HepG2 (cell line): ENCODE data around the gene TTC23L. TPM values are rescaled to one million over a fixed set of nuclear protein-coding genes. Genes with fewer than 3 reads are reported as not detected.

Source experiments
- ATAC-seq: fragments of 200-7000 bp; cut with Tn5 transposase; 3 replicates; pipeline ENCODE4 v1.9.1; 2020; ENCODE audit warnings: mild to moderate bottlenecking, moderate library complexity
- BruUV-seq: library from RNA; stranded (reverse); fragments of 400-500 nt; replicated peaks from 2 replicates; lab custom pipeline; 2021; lab: Mats Ljungman, UMichigan
- CTCF ChIA-PET: fragments of 300-600 bp; formaldehyde crosslinking; extraction: SDS; loops from one replicate; lab custom pipeline; 2021; ENCODE audit warnings: low total read pairs, inconsistent platforms, low intra/inter-chr PET ratio; lab: Yijun Ruan, JAX
- POLR2A ChIA-PET: fragments of 350-600 bp; sonication (Branson Sonifier 250); formaldehyde crosslinking; loops from one replicate; lab custom pipeline; 2020; ENCODE audit warnings: antibody characterized with exemption, inconsistent platforms; lab: Yijun Ruan, JAX
- DNase-seq: peaks from one replicate; pipeline ENCODE4 v3.0.0-alpha.2; 2015; ENCODE audit warnings: low spot score
- FAIRE-seq: peaks from 3 replicates; lab custom pipeline; 2011; peaks lifted over from hg19 to GRCh38; lab: Jason Lieb, UNC
- H2AFZ ChIP-seq: one replicate; pipeline ENCODE4 v1.6.1; 2011; ENCODE audit warnings: low read length, inconsistent platforms
- H3K27ac ChIP-seq: fragments of 300-600 bp; 3 replicates; pipeline ENCODE4 v1.8.0; 2011; ENCODE audit warnings: mixed run types, mild to moderate bottlenecking, mixed read lengths, low read length, inconsistent platforms; ENCODE audit not compliant: insufficient read depth; ENCODE audit errors: extremely low read length
- H3K27me3 ChIP-seq, 2 experiments: fragments of 200-600 bp in 1 of 2; 2 replicates in 1 of 2; 3 replicates in 1 of 2; pipeline versions ENCODE4 v1.6.0 to v1.8.0; 2011; ENCODE audit warnings: low read length in 2 of 2, mild to moderate bottlenecking in 2 of 2, moderate library complexity in 2 of 2, inconsistent platforms in 1 of 2; ENCODE audit not compliant: insufficient read depth in 2 of 2, control insufficient read depth in 1 of 2
- H3K36me3 ChIP-seq, 2 experiments: fragments of 200-600 bp in 1 of 2; replicated peaks in 1 of 2; 2 replicates in 1 of 2; 3 replicates in 1 of 2; pipeline versions ENCODE4 v1.5.1 to v1.8.0; 2011; ENCODE audit warnings: low read length in 2 of 2, inconsistent platforms in 1 of 2; ENCODE audit not compliant: insufficient read depth in 2 of 2, control insufficient read depth in 1 of 2
- H3K4me1 ChIP-seq: 2 replicates; pipeline ENCODE4 v1.5.1; 2012; ENCODE audit warnings: low read length, inconsistent platforms; ENCODE audit not compliant: insufficient read depth
- H3K4me2 ChIP-seq: 2 replicates; pipeline ENCODE4 v1.6.0; 2011; ENCODE audit warnings: low read depth, low read length, inconsistent platforms
- H3K4me3 ChIP-seq, 3 experiments: fragments of 200-600 bp in 1 of 3; sonication (generic), shearing (Covaris generic) in 1 of 3; replicated peaks in 1 of 3; 2 replicates each; pipeline ENCODE4 v1.5.1; 2011 to 2016; ENCODE audit warnings: low read length in 3 of 3, inconsistent platforms in 2 of 3, low read depth in 2 of 3, mild to moderate bottlenecking in 2 of 3, control low read depth in 1 of 3, mixed read lengths in 1 of 3; ENCODE audit not compliant: insufficient read depth in 1 of 3
- H3K79me2 ChIP-seq: one replicate; pipeline ENCODE4 v1.6.1; 2011; ENCODE audit warnings: low read length, inconsistent platforms; ENCODE audit not compliant: insufficient read depth
- H3K9ac ChIP-seq: 2 replicates; pipeline ENCODE4 v1.6.0; 2011; ENCODE audit warnings: mild to moderate bottlenecking, low read depth, low read length, inconsistent platforms; ENCODE audit not compliant: insufficient read depth
- H3K9me3 ChIP-seq: 2 replicates; pipeline ENCODE4 v1.5.1; 2012; ENCODE audit warnings: mild to moderate bottlenecking, low read length
- H4K20me1 ChIP-seq: 2 replicates; pipeline ENCODE4 v1.6.0; 2011; ENCODE audit warnings: inconsistent platforms, mild to moderate bottlenecking, low read length, moderate library complexity; ENCODE audit not compliant: insufficient read depth
- ARID2 ChIP-seq: sonication (generic); formaldehyde crosslinking; IDR thresholded peaks from 2 replicates; pipeline ENCODE4 v1.8.1; 2022; ENCODE audit warnings: mild to moderate bottlenecking, missing genetic modification reagents, borderline replicate concordance
- BCL6 ChIP-seq: IDR thresholded peaks from 2 replicates; pipeline ENCODE4 v1.6.1; 2016; ENCODE audit warnings: missing genetic modification reagents, missing compliant biosample characterization
- EP300 ChIP-seq, 3 experiments: sonication (generic) in 1 of 3; formaldehyde crosslinking in 1 of 3; IDR thresholded peaks; 2 replicates each; pipeline versions ENCODE4 v1.5.1 to v1.6.1; 2011 to 2020; ENCODE audit warnings: low read depth in 2 of 3, low read length in 2 of 3, borderline replicate concordance in 1 of 3, improper control_type of control experiment in 1 of 3, mild to moderate bottlenecking in 1 of 3, missing genetic modification reagents in 1 of 3, moderate library complexity in 1 of 3
- KLF11 ChIP-seq: IDR thresholded peaks from 2 replicates; pipeline ENCODE4 v1.6.1; 2016; ENCODE audit warnings: missing compliant biosample characterization
- POLR2G ChIP-seq: fragments of 200-400 bp; formaldehyde crosslinking; IDR thresholded peaks from 2 replicates; pipeline ENCODE4 v1.6.1; 2018; ENCODE audit warnings: mild to moderate bottlenecking, low read depth, low read length, moderate library complexity
- RBM39 ChIP-seq: fragments of 200-400 bp; formaldehyde crosslinking; IDR thresholded peaks from one replicate; pipeline ENCODE4 v1.6.1; 2018; ENCODE audit warnings: antibody characterized with exemption, mild to moderate bottlenecking, low read depth, low read length; ENCODE audit not compliant: poor library complexity, severe bottlenecking
- SRSF1 ChIP-seq: fragments of 200-400 bp; formaldehyde crosslinking; optimal IDR thresholded peaks from 2 replicates; pipeline ENCODE3; 2017; ENCODE audit warnings: mild to moderate bottlenecking, low read depth, low read length, moderate library complexity
- TBX2 ChIP-seq: sonication (generic); formaldehyde crosslinking; IDR thresholded peaks from 2 replicates; pipeline ENCODE4 v1.5.0; 2020; ENCODE audit warnings: missing genetic modification reagents, mild to moderate bottlenecking, borderline replicate concordance
- ZBTB7A ChIP-seq: sonication (generic); formaldehyde crosslinking; IDR thresholded peaks from 2 replicates; pipeline ENCODE4 v1.8.0; 2022; ENCODE audit warnings: mild to moderate bottlenecking, missing genetic modification reagents
- ZNF160 ChIP-seq: sonication (generic); formaldehyde crosslinking; IDR thresholded peaks from 2 replicates; pipeline ENCODE4 v1.8.0; 2022; ENCODE audit warnings: mild to moderate bottlenecking, inconsistent platforms, missing genetic modification reagents
- ZNF263 ChIP-seq: sonication (generic); formaldehyde crosslinking; IDR thresholded peaks from 2 replicates; pipeline ENCODE4 v1.4.0; 2020; ENCODE audit warnings: missing genetic modification reagents
- ZNF776 ChIP-seq: sonication (generic); formaldehyde crosslinking; IDR thresholded peaks from 2 replicates; pipeline ENCODE4 v1.4.0; 2020; ENCODE audit warnings: mild to moderate bottlenecking, missing genetic modification reagents
- ZZZ3 ChIP-seq: sonication (generic); formaldehyde crosslinking; IDR thresholded peaks from 2 replicates; pipeline ENCODE4 v1.4.0; 2020; ENCODE audit warnings: missing genetic modification reagents, mild to moderate bottlenecking, borderline replicate concordance
- WGBS: methylation state at CpG from one replicate; pipeline ENCODE4 v1.1.6; 2017; ENCODE audit warnings: low lambda C conversion rate; 5-methylcytosine and 5-hydroxymethylcytosine counted together
- in situ Hi-C: cut with HindIII; loops from 2 replicates; pipeline ENCODE4 v1.10.0; 2017; ENCODE audit warnings: low pct_unique_long_range_greater_than_20kb; ENCODE audit not compliant: extremely low pct_ligation_motif_present
- intact Hi-C: fragments of 100-400 bp; cut with micrococcal nuclease; formaldehyde crosslinking; loops from one replicate; pipeline ENCODE4 v1.10.0; 2022; ENCODE audit not compliant: unreplicated experiment
- polyA plus RNA-seq, 8 experiments: library from polyadenylated mRNA; depleted of rRNA in 3 of 8; stranded (reverse) in 7 of 8; unstranded in 1 of 8; fragments of >200 nt; fragmentation: Illumina TruSeq in 4 of 8; extraction: Trizol in 4 of 8; gene quantifications; 2 replicates each; pipeline versions ENCODE4 v1.2.1 to v1.2.3, GENCODE V29; 2011 to 2016; ENCODE audit warnings: low read depth in 4 of 8, missing spikeins in 1 of 8, mixed read lengths in 1 of 8; ENCODE audit not compliant: insufficient read depth in 1 of 8
- total RNA-seq, 5 experiments: library from RNA; depleted of rRNA; stranded (reverse); fragments of >200 nt; fragmentation: Illumina TruSeq; extraction: Trizol; gene quantifications; 2 replicates each; pipeline ENCODE4 v1.2.3, GENCODE V29; 2016; ENCODE audit warnings: low read depth in 1 of 5
- TF ChIP-seq, protein P1 (sequence below): sonication (generic); formaldehyde crosslinking; conservative IDR thresholded peaks from 2 replicates; pipeline ENCODE4 v1.4.0; 2020; ENCODE audit warnings: missing genetic modification reagents
- TF ChIP-seq, protein P2 (sequence below): sonication (generic); formaldehyde crosslinking; IDR thresholded peaks from 2 replicates; pipeline ENCODE4 v1.4.0; 2020; ENCODE audit warnings: mild to moderate bottlenecking, missing genetic modification reagents
- TF ChIP-seq, protein P3 (sequence below): sonication (generic); formaldehyde crosslinking; IDR thresholded peaks from 2 replicates; pipeline ENCODE4 v1.9.0; 2021; ENCODE audit warnings: missing genetic modification reagents, borderline replicate concordance
- TF ChIP-seq, protein P4 (sequence below): sonication (generic); formaldehyde crosslinking; IDR thresholded peaks from 2 replicates; pipeline ENCODE4 v1.5.1; 2020; ENCODE audit warnings: mild to moderate bottlenecking, moderate library complexity, missing genetic modification reagents

The TTC23L gene
- total and polyA plus RNA-seq, 2 of the 13 experiments (the other 11 are each of a cell fraction or from before 2014, with no cell fraction given): 0.37 to 1.4 TPM

DNA sequence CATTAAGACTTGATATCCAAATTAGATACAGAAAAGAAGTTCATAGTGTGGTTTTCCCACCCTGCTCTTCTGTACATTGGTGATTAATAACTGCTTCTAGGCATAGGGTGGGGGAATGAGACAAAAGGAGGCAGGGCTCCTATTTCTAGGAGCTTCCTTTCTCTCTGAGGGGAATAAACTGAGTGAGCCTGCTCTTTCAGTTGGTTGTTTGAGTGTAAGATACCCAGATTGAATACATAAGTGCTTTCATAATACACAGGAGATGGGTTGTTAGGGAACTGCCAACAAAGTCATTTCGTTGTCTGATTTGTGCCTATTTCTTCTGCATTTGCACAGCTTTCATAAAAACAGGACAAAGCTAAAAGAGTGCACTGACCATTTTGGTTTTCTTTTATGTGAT, 48.9 kb upstream of the TTC23L start (continued):
- TF ChIP-seq, protein P1, sequence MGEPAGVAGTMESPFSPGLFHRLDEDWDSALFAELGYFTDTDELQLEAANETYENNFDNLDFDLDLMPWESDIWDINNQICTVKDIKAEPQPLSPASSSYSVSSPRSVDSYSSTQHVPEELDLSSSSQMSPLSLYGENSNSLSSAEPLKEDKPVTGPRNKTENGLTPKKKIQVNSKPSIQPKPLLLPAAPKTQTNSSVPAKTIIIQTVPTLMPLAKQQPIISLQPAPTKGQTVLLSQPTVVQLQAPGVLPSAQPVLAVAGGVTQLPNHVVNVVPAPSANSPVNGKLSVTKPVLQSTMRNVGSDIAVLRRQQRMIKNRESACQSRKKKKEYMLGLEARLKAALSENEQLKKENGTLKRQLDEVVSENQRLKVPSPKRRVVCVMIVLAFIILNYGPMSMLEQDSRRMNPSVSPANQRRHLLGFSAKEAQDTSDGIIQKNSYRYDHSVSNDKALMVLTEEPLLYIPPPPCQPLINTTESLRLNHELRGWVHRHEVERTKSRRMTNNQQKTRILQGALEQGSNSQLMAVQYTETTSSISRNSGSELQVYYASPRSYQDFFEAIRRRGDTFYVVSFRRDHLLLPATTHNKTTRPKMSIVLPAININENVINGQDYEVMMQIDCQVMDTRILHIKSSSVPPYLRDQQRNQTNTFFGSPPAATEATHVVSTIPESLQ: no peak
- no peak for TF ChIP-seq ZBTB7A (CRISPR knock-in tag)
- no peak for TF ChIP-seq ZNF160 (CRISPR knock-in tag)
- TF ChIP-seq ZNF263 (CRISPR knock-in tag): no peak
- TF ChIP-seq, protein P2, sequence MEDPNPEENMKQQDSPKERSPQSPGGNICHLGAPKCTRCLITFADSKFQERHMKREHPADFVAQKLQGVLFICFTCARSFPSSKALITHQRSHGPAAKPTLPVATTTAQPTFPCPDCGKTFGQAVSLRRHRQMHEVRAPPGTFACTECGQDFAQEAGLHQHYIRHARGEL (CRISPR knock-in tag): no peak
- TF ChIP-seq TBX2 (CRISPR knock-in tag): no peak
- TF ChIP-seq BCL6 (CRISPR knock-in tag): no peak
- no peak for TF ChIP-seq ZZZ3 (CRISPR knock-in tag)

DNA sequence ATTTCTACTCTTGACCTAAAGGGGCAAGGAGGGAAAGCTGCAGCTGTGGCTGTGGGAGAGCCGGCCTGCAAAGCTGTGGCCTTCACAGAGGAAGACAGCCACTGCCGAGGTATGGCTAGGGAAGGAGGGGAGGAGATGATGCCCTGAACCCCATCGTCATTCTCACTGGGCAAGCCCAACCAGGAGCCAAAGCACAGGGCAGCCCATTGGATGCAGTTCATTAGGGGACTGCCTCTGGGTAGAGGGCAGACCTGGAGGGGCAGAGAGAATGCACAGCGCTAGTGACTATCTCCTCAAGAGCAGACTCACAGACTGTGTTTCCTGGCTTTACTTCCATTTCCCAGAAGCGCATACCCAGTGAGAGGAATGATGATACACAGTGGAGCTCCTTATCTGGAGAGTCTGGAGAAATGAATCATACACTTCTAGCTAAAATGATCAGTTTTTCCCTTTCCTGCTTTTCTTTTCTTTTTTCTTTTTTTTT, 47.2 kb upstream of the TTC23L start:
- WGBS: 95% methylated on average over 4 of the region's 5 CpGs
- H3K36me3 ChIP-seq: peaks cover 0 to 3% of the 10 kb centered on the region in 2 experiments; a peak in 1 of 5 replicates
- ATAC-seq (no peak), FAIRE-seq (no peak), DNase-seq (no peak)
- intact Hi-C loops (no loop called here), in situ Hi-C loops (no loop called here)
- H3K4me3 ChIP-seq: no peak overlapping the region
- ChIA-PET POLR2A (no interaction called here), CTCF (no interaction called here)
- no peak overlapping the region for H3K9ac ChIP-seq
- no peaks in the 10 kb centered on the region for H3K27me3 ChIP-seq
- H3K9me3 ChIP-seq: peaks cover 5% of the 10 kb centered on the region; the same call in 1 of the 2 replicates
- no TSS peak for BruUV-seq
- H3K27ac ChIP-seq: no peak overlapping the region
- H2AFZ ChIP-seq: no peak overlapping the region
- no peaks in the 10 kb centered on the region for H4K20me1 ChIP-seq
- no peaks in the 10 kb centered on the region for H3K4me1 ChIP-seq
- no peak overlapping the region for H3K4me2 ChIP-seq
- H3K79me2 ChIP-seq: no peaks in the 10 kb centered on the region
- TF ChIP-seq, protein P3, sequence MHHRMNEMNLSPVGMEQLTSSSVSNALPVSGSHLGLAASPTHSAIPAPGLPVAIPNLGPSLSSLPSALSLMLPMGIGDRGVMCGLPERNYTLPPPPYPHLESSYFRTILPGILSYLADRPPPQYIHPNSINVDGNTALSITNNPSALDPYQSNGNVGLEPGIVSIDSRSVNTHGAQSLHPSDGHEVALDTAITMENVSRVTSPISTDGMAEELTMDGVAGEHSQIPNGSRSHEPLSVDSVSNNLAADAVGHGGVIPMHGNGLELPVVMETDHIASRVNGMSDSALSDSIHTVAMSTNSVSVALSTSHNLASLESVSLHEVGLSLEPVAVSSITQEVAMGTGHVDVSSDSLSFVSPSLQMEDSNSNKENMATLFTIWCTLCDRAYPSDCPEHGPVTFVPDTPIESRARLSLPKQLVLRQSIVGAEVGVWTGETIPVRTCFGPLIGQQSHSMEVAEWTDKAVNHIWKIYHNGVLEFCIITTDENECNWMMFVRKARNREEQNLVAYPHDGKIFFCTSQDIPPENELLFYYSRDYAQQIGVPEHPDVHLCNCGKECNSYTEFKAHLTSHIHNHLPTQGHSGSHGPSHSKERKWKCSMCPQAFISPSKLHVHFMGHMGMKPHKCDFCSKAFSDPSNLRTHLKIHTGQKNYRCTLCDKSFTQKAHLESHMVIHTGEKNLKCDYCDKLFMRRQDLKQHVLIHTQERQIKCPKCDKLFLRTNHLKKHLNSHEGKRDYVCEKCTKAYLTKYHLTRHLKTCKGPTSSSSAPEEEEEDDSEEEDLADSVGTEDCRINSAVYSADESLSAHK (CRISPR knock-in tag): no peak
- no peak for TF ChIP-seq ZNF776
- TF ChIP-seq, protein P4, sequence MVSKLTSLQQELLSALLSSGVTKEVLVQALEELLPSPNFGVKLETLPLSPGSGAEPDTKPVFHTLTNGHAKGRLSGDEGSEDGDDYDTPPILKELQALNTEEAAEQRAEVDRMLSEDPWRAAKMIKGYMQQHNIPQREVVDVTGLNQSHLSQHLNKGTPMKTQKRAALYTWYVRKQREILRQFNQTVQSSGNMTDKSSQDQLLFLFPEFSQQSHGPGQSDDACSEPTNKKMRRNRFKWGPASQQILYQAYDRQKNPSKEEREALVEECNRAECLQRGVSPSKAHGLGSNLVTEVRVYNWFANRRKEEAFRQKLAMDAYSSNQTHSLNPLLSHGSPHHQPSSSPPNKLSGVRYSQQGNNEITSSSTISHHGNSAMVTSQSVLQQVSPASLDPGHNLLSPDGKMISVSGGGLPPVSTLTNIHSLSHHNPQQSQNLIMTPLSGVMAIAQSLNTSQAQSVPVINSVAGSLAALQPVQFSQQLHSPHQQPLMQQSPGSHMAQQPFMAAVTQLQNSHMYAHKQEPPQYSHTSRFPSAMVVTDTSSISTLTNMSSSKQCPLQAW: no peak
- no peak for TF ChIP-seq EP300 (IDR thresholded peaks at IDR 0.05; ENCODE audit: low read depth in 2 of 2, low read length in 2 of 2)
- TF ChIP-seq EP300 (CRISPR knock-in tag; IDR thresholded peaks at IDR 0.05; ENCODE audit: borderline replicate concordance): no peak
- no peak for TF ChIP-seq SRSF1
- TF ChIP-seq KLF11 (CRISPR knock-in tag): no peak
- TF ChIP-seq RBM39: no peak
- no peak for TF ChIP-seq POLR2G
- TF ChIP-seq ARID2 (CRISPR knock-in tag): no peak
- no peak for TF ChIP-seq ZNF160 (CRISPR knock-in tag)
